ENCODE results near the gene CLEC16A. TPM values are rescaled to one million over a fixed set of nuclear protein-coding genes. Genes with fewer than 3 reads are reported as not detected.

CLEC16A gene
- total and polyA plus RNA-seq, 2 experiments from 2014 or later = 9.9 to 24.1 TPM

DNA sequence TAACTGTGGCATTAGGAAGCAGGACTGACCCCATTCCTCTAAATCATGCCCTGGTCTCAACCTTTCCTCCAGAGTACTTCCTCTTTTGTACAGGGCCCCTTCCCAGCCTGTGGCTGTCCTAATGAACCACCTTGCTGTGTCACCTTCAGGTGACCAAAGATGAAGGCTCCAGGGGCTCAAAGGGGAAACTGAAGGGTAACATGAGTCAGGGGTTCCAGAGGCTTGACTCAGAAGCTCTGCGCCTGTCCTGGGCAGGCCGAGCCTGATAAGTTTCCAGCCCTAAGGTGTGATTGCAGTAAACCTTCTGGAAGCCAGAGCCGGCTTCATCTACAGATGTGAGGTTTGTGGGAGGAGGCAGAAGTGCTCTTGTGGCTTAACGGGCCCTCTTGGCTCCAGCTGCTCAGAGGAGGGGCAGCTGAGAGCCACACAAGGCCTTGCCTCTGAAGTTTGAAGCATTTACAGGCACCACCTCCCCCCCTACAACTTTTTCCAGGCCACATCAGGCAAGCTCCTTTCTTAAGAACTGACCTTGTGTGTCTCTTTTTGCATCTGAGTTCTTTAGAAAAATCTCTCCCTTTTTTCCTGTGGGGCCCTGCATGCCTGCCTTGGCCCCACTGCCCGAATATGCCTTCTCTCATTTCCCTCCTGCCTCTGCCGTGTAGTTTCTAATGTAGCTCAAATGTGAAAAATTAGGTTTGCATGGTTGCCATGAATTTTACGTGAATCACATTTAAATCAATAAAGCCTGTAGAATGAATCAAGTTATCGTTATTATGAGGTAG, 149.9 kb downstream of the CLEC16A start:
- H4K20me1 ChIP-seq (replicated peaks; ENCODE audit: insufficient read depth) = no peaks in the 10 kb centered on the region
- no peak for DNase-seq (ENCODE audit: low spot score)
- no peak overlapping the region for H2AFZ ChIP-seq
- H3K4me1 ChIP-seq (ENCODE audit: insufficient read depth) = no peaks in the 10 kb centered on the region
- peaks cover 6% of the 10 kb centered on the region for H3K4me1 Mint-ChIP-seq
- TF ChIP-seq, protein P1, sequence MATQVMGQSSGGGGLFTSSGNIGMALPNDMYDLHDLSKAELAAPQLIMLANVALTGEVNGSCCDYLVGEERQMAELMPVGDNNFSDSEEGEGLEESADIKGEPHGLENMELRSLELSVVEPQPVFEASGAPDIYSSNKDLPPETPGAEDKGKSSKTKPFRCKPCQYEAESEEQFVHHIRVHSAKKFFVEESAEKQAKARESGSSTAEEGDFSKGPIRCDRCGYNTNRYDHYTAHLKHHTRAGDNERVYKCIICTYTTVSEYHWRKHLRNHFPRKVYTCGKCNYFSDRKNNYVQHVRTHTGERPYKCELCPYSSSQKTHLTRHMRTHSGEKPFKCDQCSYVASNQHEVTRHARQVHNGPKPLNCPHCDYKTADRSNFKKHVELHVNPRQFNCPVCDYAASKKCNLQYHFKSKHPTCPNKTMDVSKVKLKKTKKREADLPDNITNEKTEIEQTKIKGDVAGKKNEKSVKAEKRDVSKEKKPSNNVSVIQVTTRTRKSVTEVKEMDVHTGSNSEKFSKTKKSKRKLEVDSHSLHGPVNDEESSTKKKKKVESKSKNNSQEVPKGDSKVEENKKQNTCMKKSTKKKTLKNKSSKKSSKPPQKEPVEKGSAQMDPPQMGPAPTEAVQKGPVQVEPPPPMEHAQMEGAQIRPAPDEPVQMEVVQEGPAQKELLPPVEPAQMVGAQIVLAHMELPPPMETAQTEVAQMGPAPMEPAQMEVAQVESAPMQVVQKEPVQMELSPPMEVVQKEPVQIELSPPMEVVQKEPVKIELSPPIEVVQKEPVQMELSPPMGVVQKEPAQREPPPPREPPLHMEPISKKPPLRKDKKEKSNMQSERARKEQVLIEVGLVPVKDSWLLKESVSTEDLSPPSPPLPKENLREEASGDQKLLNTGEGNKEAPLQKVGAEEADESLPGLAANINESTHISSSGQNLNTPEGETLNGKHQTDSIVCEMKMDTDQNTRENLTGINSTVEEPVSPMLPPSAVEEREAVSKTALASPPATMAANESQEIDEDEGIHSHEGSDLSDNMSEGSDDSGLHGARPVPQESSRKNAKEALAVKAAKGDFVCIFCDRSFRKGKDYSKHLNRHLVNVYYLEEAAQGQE (IDR thresholded peaks at IDR 0.05; ENCODE audit: unreplicated experiment) = no peak
- no peak for TF ChIP-seq JUNB (IDR thresholded peaks at IDR 0.05; ENCODE audit: unreplicated experiment)
- TF ChIP-seq POLR2AphosphoS5 (IDR thresholded peaks at IDR 0.05; ENCODE audit: low read depth) = no peak
- TF ChIP-seq, protein P2, sequence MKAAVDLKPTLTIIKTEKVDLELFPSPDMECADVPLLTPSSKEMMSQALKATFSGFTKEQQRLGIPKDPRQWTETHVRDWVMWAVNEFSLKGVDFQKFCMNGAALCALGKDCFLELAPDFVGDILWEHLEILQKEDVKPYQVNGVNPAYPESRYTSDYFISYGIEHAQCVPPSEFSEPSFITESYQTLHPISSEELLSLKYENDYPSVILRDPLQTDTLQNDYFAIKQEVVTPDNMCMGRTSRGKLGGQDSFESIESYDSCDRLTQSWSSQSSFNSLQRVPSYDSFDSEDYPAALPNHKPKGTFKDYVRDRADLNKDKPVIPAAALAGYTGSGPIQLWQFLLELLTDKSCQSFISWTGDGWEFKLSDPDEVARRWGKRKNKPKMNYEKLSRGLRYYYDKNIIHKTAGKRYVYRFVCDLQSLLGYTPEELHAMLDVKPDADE (IDR thresholded peaks at IDR 0.05) = no peak
- TF ChIP-seq, protein P3, sequence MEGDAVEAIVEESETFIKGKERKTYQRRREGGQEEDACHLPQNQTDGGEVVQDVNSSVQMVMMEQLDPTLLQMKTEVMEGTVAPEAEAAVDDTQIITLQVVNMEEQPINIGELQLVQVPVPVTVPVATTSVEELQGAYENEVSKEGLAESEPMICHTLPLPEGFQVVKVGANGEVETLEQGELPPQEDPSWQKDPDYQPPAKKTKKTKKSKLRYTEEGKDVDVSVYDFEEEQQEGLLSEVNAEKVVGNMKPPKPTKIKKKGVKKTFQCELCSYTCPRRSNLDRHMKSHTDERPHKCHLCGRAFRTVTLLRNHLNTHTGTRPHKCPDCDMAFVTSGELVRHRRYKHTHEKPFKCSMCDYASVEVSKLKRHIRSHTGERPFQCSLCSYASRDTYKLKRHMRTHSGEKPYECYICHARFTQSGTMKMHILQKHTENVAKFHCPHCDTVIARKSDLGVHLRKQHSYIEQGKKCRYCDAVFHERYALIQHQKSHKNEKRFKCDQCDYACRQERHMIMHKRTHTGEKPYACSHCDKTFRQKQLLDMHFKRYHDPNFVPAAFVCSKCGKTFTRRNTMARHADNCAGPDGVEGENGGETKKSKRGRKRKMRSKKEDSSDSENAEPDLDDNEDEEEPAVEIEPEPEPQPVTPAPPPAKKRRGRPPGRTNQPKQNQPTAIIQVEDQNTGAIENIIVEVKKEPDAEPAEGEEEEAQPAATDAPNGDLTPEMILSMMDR (conservative IDR thresholded peaks at IDR 0.05; ENCODE audit: low read depth in 2 of 2) = no peak
- TF ChIP-seq NANOG (IDR thresholded peaks at IDR 0.05; ENCODE audit: borderline replicate concordance) = no peak
- TF ChIP-seq, protein P4, sequence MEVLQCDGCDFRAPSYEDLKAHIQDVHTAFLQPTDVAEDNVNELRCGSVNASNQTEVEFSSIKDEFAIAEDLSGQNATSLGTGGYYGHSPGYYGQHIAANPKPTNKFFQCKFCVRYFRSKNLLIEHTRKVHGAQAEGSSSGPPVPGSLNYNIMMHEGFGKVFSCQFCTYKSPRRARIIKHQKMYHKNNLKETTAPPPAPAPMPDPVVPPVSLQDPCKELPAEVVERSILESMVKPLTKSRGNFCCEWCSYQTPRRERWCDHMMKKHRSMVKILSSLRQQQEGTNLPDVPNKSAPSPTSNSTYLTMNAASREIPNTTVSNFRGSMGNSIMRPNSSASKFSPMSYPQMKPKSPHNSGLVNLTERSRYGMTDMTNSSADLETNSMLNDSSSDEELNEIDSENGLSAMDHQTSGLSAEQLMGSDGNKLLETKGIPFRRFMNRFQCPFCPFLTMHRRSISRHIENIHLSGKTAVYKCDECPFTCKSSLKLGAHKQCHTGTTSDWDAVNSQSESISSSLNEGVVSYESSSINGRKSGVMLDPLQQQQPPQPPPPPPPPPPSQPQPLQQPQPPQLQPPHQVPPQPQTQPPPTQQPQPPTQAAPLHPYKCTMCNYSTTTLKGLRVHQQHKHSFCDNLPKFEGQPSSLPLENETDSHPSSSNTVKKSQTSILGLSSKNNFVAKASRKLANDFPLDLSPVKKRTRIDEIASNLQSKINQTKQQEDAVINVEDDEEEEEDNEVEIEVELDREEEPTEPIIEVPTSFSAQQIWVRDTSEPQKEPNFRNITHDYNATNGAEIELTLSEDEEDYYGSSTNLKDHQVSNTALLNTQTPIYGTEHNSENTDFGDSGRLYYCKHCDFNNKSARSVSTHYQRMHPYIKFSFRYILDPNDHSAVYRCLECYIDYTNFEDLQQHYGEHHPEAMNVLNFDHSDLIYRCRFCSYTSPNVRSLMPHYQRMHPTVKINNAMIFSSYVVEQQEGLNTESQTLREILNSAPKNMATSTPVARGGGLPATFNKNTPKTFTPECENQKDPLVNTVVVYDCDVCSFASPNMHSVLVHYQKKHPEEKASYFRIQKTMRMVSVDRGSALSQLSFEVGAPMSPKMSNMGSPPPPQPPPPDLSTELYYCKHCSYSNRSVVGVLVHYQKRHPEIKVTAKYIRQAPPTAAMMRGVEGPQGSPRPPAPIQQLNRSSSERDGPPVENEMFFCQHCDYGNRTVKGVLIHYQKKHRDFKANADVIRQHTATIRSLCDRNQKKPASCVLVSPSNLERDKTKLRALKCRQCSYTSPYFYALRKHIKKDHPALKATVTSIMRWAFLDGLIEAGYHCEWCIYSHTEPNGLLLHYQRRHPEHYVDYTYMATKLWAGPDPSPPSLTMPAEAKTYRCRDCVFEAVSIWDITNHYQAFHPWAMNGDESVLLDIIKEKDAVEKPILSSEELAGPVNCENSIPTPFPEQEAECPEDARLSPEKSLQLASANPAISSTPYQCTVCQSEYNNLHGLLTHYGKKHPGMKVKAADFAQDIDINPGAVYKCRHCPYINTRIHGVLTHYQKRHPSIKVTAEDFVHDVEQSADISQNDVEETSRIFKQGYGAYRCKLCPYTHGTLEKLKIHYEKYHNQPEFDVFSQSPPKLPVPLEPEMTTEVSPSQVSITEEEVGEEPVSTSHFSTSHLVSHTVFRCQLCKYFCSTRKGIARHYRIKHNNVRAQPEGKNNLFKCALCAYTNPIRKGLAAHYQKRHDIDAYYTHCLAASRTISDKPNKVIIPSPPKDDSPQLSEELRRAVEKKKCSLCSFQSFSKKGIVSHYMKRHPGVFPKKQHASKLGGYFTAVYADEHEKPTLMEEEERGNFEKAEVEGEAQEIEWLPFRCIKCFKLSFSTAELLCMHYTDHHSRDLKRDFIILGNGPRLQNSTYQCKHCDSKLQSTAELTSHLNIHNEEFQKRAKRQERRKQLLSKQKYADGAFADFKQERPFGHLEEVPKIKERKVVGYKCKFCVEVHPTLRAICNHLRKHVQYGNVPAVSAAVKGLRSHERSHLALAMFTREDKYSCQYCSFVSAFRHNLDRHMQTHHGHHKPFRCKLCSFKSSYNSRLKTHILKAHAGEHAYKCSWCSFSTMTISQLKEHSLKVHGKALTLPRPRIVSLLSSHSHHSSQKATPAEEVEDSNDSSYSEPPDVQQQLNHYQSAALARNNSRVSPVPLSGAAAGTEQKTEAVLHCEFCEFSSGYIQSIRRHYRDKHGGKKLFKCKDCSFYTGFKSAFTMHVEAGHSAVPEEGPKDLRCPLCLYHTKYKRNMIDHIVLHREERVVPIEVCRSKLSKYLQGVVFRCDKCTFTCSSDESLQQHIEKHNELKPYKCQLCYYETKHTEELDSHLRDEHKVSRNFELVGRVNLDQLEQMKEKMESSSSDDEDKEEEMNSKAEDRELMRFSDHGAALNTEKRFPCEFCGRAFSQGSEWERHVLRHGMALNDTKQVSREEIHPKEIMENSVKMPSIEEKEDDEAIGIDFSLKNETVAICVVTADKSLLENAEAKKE (CRISPR knock-in tag; IDR thresholded peaks at IDR 0.05) = no peak
- no peak for TF ChIP-seq EZH2 (IDR thresholded peaks at IDR 0.05; ENCODE audit: low read depth, unreplicated experiment)
- TF ChIP-seq ZNF331 (CRISPR knock-in tag; IDR thresholded peaks at IDR 0.05; ENCODE audit: low read depth) = no peak
- peaks cover 4% of the 10 kb centered on the region for H3K27me3 Mint-ChIP-seq (ENCODE audit: insufficient read depth, low read depth, poor library complexity)
- 0 out of 2 replicates have a peak overlapping the region, but pooled peaks have one; percentile 1 for H3K27ac Mint-ChIP-seq
- no peaks in the 10 kb centered on the region for H3K27me3 ChIP-seq (ENCODE audit: insufficient read depth)
- no peak overlapping the region for H3K4me2 ChIP-seq
- no peaks in the 10 kb centered on the region for H3K9me3 Mint-ChIP-seq
- no peak overlapping the region for H3K27ac ChIP-seq (ENCODE audit: low read depth)
- no peak overlapping the region for H3K4me3 Mint-ChIP-seq
- H3K9me2 ChIP-seq (ENCODE audit: insufficient read depth) = no peaks in the 10 kb centered on the region
- no peaks in the 10 kb centered on the region; the same call in 2 of the 3 replicates for H3K36me3 Mint-ChIP-seq (ENCODE audit: low read depth)
- H3K79me2 ChIP-seq (replicated peaks; ENCODE audit: insufficient read depth) = no peaks in the 10 kb centered on the region
- H3K4me3 ChIP-seq = no peak overlapping the region
- H3K36me3 ChIP-seq (ENCODE audit: insufficient read depth) = no peaks in the 10 kb centered on the region
- H3F3A ChIP-seq (replicated peaks; ENCODE audit: low read depth) = no peaks in the 10 kb centered on the region
- peak; percentile 48 for ATAC-seq

Data from GM23338 (cell line).